Fibroblast of villous mesenchyme (primary cell): ENCODE measurements around the gene OR5AU1. TPM values are rescaled to one million over a fixed set of nuclear protein-coding genes. Genes with fewer than 3 reads are reported as not detected.

Experiments used
- DNase-seq: peaks from one replicate; pipeline ENCODE4 v3.0.0-alpha.2; 2010; ENCODE audit warnings: low read depth
- H3K4me3 ChIP-seq: 2 replicates; pipeline ENCODE4 v1.5.1; 2011; ENCODE audit warnings: low read depth, mild to moderate bottlenecking, low read length
- small RNA-seq: library from RNA; depleted of rRNA; stranded (forward); fragments of <200 nt; gene quantifications from one replicate; pipeline ENCODE3, GENCODE V24; 2012
- total RNA-seq: library from RNA; depleted of rRNA; stranded (reverse); fragments of >200 nt; gene quantifications from 2 replicates; pipeline ENCODE4 v1.2.3, GENCODE V29; 2012
- TF ChIP-seq, protein P1 (sequence below): IDR thresholded peaks from 2 replicates; pipeline ENCODE4 v1.5.1; 2012; ENCODE audit warnings: low read depth, mild to moderate bottlenecking, low read length; ENCODE audit not compliant: insufficient read depth

OR5AU1 gene
- total RNA-seq, 1 donor, result not detected

GRCh38 chr14:21106498-21107282 lies 49.2 kb downstream of the OR5AU1 start:
- no peak overlapping the region for H3K4me3 ChIP-seq
- peak; percentile 77 for DNase-seq

GRCh38 chr14:21106176-21106497 lies 49.7 kb downstream of the OR5AU1 start:
- H3K4me3 ChIP-seq, result no peak overlapping the region
- TF ChIP-seq, protein P1, sequence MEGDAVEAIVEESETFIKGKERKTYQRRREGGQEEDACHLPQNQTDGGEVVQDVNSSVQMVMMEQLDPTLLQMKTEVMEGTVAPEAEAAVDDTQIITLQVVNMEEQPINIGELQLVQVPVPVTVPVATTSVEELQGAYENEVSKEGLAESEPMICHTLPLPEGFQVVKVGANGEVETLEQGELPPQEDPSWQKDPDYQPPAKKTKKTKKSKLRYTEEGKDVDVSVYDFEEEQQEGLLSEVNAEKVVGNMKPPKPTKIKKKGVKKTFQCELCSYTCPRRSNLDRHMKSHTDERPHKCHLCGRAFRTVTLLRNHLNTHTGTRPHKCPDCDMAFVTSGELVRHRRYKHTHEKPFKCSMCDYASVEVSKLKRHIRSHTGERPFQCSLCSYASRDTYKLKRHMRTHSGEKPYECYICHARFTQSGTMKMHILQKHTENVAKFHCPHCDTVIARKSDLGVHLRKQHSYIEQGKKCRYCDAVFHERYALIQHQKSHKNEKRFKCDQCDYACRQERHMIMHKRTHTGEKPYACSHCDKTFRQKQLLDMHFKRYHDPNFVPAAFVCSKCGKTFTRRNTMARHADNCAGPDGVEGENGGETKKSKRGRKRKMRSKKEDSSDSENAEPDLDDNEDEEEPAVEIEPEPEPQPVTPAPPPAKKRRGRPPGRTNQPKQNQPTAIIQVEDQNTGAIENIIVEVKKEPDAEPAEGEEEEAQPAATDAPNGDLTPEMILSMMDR, result no peak
- peak; percentile 40 for DNase-seq

More at GRCh38 chr14:21106498-21107282, 49.2 kb downstream of the OR5AU1 start:
- TF ChIP-seq, protein P1, result peak; percentile 93

DNA sequence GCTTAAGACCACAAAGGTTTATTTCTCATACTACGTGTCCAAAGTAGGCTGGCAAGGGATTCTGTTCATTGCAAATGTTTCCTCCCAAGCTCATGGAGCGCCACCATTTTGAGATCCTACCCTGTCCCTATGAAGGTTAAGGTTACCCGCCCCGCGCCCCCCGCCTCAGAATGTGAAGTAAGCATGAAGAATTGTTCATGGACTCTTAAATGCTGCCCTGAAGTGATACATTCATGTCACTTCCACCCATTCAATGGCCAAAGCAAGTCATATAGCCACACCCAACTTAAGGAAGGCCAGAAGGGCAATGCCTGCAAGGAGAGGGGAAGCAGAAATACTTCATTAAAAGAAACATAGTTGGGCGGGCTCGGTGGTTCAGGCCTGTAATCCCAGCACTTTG lies 50.8 kb downstream of the OR5AU1 start:
- TF ChIP-seq, protein P1, result no peak
- DNase-seq, result no peak

More for the DNA sequence above, 50.8 kb downstream of the OR5AU1 start:
- no peak overlapping the region for H3K4me3 ChIP-seq

Small RNA genes lying within 50 kb of the gene (small RNA-seq; reads per million reads assigned to genes)
- not detected for gene RNU6-252P

Other genes starting within 250 kb of the OR5AU1 start
- gene RNASE2, start 200.6 kb downstream of the OR5AU1 start, total RNA-seq, result not detected in 2 replicates
- 34.5 and 41.2 TPM in 2 replicates for gene METTL17, start 166.1 kb downstream of the OR5AU1 start, total RNA-seq
- gene SLC39A2, start 156.8 kb downstream of the OR5AU1 start, total RNA-seq, result not detected in 2 replicates
- 1.3 TPM in 1 of 2 replicates, not detected in the other for gene NDRG2, start 131.0 kb downstream of the OR5AU1 start, total RNA-seq
- gene TPPP2, start 125.8 kb downstream of the OR5AU1 start, total RNA-seq, result not detected in 2 replicates
- gene RNASE13, start 121.3 kb downstream of the OR5AU1 start, total RNA-seq, result not detected in 2 replicates
- gene RNASE7, start 113.7 kb downstream of the OR5AU1 start, total RNA-seq, result not detected in 2 replicates
- gene RNASE8, start 98.2 kb downstream of the OR5AU1 start, total RNA-seq, result not detected in 2 replicates
- gene ARHGEF40, start 85.8 kb downstream of the OR5AU1 start, total RNA-seq, result 39.6 and 45.3 TPM in 2 replicates
- gene ZNF219, start 57.4 kb downstream of the OR5AU1 start, total RNA-seq, result 1.7 and 2.6 TPM in 2 replicates
- gene TMEM253, start 55.0 kb downstream of the OR5AU1 start, total RNA-seq, result 0.64 TPM in 1 of 2 replicates, not detected in the other
- 551 and 671 TPM in 2 replicates for gene HNRNPC, start 113.4 kb upstream of the OR5AU1 start, total RNA-seq
- under 0.01 TPM in 1 of 2 replicates, not detected in the other for gene RPGRIP1, start 124.0 kb upstream of the OR5AU1 start, total RNA-seq
- gene SUPT16H, start 228.0 kb upstream of the OR5AU1 start, total RNA-seq, result 65.7 and 87.7 TPM in 2 replicates